Stimulated activated CD4-positive, alpha-beta T cell treated with anti-CD3 and anti-CD28 coated beads, Interleukin-12 subunit alpha, Interleukin-12 subunit beta, amount 100 ng/mL, for 4 hours (primary cell): ENCODE results near the gene SRC.
"Not testable (repeated sequence)": the region's sequence is repeated elsewhere in the genome, so short reads cannot be mapped to it uniquely, and the experiment has no call there.

Source experiments
- DNase-seq: peaks from one replicate; pipeline ENCODE4 v3.0.0-alpha.2; 2020

SRC gene

DNA sequence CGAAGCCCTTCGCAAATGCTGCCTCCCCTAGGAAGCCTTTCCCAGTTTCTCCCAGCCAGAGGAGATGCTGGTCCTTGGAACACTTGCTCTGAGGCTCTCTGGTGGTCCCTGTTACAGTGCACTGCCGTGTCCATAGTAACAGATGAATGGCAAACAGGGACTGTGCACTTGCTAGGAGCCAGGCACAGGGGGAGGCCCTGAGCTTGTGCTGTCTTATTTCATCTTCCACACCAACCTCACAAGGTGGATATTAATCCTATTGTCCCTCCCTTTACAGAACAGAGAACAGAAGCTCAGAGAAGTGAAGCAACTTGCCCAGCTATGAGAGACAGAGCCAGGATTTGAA lies 19.0 kb downstream of the SRC start:
- DNase-seq: no peak

DNA sequence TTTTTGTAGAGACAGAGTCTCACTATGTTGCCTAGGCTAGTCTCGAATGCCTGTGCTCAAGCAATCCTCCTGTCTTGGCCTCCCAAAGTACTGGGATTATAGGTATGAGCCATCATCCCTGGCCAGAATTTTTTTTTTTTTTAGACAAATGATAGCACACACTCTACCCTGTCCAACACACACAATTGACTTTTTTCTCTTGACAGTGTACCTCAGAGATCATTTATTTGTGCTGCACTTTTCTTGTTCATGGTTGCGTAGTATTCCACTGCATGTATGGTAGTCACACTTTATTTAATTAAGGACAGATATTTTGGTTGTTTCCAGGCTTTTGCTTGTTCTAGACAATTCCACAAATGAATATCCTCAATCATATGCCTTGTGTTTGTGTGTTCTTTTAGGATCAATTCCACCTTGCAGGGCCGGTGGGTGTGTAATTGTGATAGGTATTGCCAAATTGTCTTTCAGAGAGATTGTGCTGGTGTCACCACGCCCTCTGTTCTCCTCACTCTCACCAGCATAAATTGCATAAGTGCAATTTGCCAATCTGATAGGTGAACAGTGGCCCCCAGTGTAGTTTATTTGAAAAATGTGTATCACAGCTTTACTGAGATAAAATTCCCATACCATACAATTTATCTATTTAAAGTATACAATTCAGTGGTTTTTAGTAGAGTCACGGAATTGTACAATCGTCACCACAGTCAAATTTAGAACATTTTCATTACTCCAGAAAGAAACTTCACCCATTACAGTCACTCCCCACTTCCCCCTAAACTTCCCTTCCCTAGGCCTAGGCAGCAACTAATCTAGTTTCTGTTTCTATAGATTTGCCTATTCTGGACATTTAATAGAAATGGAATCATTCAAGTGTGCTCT lies 20.1 kb downstream of the SRC start:
- no peak for DNase-seq

DNA sequence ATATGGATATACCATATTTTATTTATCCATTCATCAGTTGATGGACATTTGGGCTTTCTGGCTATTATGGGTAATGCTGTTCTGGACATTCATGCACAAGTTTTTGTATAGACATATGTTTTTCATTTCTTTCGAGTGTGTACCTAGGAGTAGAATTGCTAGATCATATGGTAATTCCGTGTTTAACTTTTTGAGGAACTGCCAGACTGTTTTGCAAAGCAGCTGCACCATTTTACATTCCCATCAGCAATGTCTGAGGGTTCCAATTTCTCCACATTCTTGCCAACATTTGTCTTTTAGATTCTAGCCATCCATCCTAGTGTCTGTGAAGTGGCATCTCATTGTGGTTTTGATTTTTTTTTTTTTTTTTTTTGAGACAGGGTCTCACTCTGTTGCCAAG lies 20.8 kb downstream of the SRC start:
- DNase-seq: no peak

DNA sequence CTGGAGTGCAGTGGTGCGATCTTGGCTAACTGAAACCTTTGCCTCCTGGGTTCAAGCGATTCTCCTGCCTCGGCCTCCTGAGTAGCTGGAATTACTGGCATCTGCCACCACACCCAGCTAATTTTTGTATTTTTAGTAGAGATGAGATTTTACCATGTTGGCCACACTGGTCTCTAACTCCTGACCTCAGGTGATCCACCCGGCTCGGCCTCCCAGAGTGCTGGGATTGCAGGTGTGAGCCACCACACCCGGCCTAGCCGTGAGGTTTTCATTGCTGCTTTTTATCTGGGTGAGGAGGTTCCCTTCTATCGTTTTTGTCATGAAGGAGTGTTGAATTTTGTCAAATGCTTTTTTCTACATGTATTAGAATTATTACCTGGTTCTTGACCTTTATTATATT lies 23.9 kb downstream of the SRC start:
- DNase-seq: no peak

DNA sequence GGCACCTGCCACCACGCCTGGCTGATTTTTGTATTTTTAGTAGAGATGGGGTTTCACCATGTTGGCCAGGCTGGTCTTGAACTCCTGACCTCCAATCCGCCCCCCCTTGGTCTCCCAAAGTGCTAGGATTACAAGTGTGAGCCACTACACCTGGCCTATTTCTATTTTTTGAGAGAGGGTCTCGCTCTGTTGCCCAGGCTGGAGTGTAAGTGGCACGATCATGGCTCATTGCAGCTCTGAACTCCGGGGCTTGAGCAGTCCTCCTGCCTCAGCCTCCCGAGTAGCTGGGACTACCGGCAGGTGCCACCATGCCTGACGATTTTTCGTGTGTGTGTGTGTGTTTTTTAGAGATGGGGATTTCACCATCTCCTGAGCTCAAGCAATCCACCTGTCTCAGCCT lies 25.9 kb downstream of the SRC start:
- not testable (repeated sequence) for DNase-seq

DNA sequence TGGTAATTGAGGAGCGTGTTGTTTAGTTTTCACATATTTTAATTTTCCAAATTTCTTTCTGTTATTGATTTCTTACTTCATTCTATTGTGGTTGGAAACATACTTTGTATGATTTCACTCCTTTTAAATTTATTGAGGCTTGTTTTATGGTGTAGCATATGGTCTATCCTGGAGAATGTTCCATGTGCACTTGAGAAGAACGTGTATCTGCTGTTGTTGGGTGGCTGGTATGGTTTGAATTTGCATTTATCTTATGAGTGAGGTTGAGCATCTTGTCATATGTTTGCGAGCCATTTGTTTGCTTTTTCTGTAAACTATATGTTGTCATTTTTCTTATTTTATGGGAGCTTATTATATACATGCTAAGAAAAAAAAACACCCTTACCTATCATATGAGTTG lies 26.5 kb downstream of the SRC start:
- no peak for DNase-seq

- DNase-seq: no peak
Observed at GRCh38 chr20:37373020-37373598, 27.2 kb downstream of the SRC start.

GRCh38 chr20:37375227-37375626 lies 29.3 kb downstream of the SRC start:
- DNase-seq: no peak

DNA sequence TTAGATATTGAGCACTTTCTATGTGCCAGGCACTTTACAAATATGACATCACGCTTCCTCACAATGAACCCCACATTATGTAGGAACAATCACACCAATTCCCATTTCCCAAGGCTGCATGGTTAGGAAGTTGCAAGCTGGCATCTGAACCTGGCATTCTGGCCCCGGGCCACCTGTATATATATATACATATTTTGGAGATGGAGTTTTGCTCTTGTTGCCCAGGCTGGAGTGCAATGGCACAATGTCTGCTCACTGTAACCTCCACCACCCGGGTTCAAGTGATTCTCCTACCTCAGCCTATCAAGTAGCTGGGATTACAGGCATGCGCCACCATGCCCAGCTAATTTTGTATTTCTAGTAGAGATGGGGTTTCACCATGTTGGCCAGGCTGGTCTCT lies 30.4 kb downstream of the SRC start:
- DNase-seq: no peak

DNA sequence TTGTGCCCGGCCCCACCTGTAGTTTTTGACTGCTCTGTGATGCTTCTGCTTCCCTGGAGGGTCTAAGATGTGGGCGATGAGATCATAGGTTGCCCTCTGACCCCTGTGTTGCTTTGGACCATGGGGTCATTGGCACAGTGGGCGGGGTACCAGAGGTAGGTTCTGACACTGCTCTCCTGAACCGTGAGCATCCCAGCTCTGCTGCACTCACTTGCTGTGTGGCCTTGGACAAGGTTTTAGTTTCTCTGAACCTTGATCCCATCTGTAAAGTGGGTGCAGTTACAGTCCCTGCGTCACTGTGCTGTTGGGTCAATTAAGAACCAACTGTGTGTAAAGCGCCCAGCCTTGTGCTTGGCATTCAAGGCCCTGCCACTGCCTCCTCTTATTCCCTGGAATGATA lies 30.9 kb downstream of the SRC start:
- no peak for DNase-seq

DNA sequence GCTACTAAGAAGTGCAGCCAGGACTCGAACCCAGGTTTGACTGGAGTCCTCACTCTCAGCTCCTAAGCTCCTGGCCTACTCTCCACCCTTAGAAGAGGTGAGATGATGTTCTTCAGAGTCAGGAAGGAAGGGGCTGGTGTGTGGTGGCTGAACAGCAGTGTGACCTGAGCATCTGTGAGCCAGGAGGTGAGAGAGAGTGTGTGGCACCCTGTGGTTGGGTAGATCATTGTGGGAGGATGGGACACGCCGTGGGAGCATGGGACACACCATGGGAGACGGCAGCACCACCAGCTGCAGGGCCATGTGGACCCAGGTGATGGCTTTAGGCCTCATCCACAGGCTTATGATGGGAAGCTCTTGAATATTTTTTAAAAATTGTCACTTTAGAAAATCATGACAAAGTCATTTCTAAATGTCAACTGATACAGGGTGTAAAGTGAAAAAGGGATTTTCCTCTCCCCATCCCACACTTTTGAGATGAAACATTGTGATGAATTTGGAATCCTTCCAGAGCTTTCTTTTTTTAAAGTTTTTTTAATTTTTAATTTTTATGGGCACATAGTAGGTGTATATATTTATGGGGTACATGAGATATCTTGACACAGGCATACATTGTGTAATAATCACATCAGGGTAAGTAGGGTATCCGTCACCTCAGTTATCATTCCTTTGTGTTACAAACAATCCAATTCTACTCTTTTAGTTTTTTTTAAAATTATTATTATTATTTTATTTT lies 31.6 kb downstream of the SRC start:
- DNase-seq: no peak

DNA sequence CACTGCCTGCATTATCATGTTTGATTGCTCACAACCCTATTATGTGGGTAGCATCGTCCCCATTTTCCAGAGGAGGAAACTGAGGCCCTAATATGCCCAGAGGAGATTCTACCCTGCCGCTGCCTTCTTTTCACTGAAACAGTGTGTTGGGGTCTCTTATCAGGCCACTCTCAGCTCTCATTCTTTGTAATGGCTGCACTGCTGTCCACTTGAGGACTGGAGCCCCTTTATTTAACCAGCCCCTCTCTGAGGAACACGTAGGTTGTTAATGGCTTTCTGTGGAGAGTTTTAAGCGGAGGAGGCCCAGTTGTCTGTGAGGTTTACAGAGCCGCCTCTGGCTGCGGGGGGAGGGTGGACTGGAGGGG lies 32.5 kb downstream of the SRC start:
- DNase-seq: no peak

DNA sequence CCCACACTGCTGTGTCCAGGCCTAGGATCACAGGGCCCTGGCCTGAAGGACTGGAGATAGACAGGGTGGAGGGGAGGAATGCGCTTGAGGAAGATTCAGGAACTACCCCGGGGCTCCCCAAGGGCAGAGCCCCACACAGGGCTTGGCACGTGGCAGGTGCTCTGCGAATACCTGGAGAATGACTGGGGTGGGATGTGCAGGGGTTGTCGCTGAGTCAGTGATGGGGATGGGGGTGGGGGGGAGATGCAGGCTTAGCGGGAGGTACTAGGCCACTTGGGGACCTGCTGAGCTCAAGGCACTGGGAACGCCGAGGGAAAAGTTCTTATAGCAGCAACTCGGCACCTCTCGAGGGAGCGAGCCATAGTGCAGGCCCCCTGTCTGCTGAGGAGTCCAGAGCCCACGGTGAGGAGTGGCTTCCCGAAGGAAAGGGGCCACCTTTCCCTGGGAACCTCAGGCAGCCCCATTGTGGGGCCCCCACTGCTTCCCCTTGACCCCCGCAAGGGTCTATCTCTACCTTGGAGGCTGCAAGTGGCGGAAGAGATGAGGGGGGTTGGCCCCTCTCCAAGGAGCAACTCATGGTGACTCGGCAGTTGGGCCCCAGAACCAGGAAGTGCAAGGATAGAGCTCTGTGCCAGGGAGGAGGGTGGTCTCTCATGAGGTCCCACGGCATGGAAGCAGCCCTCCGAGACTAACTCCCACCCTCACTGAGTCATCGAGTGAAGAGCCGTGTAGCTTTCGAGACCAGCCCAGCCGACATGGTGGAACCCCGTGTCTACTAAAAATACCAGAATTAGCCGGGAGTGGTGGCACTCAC lies 33.1 kb downstream of the SRC start:
- DNase-seq: no peak

DNA sequence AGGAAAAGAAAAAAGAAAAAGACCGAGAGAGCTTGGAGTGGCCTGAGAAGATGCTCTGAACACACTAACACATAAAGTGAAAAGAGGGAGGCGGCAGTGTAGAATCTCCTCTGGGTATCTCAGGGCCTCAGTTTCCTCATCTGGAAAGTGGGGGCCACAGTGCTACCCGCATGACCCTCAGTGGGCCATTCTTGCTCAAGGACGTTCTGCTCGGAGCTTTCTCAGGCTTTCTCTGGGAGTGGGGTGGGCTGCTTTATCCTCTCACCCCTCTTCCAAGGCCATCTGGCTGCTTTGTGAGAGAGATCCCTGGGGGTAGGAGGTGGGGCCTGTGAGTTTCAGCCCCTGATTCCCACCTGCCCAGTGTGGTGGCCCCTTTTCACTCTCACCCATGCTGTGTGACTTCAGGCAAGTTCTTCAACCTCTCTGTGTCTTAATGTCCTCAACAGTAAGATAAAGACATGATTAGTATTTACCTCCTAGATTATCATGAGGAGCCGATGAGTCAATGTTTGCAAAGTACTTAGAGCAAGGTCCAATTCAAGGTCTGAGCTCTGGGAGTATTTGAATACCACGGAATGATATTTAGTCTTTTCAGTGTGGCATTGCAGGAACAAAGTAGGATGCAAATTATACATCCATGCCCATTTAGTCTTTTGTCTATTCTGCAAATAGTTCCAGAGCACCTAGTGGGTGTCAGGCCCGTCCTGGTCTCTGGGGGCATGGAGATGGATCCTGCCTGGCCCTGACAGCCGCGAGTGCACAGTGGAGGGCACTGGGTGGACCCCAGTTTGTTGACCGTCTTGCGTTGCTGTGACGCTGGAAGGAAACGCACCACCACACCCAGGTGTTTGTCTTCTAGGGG lies 34.3 kb downstream of the SRC start:
- no peak for DNase-seq

- no peak for DNase-seq
Observed at GRCh38 chr20:37380864-37381579, 35.1 kb downstream of the SRC start.

- no peak for DNase-seq
Observed at GRCh38 chr20:37381621-37382471, 35.9 kb downstream of the SRC start.

DNA sequence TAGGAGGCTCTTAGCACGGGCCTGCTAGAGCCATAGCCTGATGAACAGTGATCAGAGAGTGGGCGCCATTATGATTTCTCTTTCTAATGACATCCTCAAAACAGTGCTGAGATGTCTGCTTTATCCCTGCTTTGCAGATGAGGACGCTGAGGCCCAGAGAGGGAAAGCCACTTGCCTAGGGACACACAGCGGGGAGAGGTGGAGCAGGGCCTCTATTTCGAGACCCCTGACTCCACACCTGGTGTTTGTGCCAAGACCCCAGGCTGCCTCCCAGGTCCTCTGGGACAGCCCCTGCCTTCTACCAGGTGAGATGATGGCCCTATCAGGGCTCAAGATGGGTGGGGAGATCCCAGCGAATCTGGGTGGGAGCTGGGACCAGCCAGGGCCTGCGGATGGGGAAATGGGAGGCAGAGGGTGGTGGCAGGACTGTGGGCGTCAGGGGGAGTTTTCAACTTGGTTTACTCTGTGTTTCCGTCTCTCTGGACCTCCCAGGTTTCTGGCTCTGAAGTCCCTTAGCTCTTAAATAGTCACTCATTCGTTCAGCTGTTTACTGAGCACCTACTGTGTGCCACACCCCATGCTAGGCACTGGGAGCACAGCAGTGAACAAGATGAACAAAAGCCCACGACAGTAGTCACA lies 36.7 kb downstream of the SRC start:
- DNase-seq: no peak

GRCh38 chr20:37383229-37383989 lies 37.5 kb downstream of the SRC start:
- DNase-seq: no peak

GRCh38 chr20:37384683-37385174 lies 38.8 kb downstream of the SRC start:
- peak; percentile 76 for DNase-seq
